C4-2B (cell line): ENCODE measurements around the gene FNDC3A.

ENCODE experiments used
- H3K27ac ChIP-seq: fragments of 450-650 bp; 2 replicates; pipeline ENCODE4 v1.5.1; 2017
- ZFX ChIP-seq: fragments of 450-650 bp; IDR thresholded peaks from 2 replicates; pipeline ENCODE4 v1.6.1; 2017
- TF ChIP-seq, protein P1 (sequence below): fragments of 450-650 bp; conservative IDR thresholded peaks from 2 replicates; pipeline ENCODE4 v1.5.1; 2017; ENCODE audit warnings: mild to moderate bottlenecking

Gene FNDC3A, protein sequence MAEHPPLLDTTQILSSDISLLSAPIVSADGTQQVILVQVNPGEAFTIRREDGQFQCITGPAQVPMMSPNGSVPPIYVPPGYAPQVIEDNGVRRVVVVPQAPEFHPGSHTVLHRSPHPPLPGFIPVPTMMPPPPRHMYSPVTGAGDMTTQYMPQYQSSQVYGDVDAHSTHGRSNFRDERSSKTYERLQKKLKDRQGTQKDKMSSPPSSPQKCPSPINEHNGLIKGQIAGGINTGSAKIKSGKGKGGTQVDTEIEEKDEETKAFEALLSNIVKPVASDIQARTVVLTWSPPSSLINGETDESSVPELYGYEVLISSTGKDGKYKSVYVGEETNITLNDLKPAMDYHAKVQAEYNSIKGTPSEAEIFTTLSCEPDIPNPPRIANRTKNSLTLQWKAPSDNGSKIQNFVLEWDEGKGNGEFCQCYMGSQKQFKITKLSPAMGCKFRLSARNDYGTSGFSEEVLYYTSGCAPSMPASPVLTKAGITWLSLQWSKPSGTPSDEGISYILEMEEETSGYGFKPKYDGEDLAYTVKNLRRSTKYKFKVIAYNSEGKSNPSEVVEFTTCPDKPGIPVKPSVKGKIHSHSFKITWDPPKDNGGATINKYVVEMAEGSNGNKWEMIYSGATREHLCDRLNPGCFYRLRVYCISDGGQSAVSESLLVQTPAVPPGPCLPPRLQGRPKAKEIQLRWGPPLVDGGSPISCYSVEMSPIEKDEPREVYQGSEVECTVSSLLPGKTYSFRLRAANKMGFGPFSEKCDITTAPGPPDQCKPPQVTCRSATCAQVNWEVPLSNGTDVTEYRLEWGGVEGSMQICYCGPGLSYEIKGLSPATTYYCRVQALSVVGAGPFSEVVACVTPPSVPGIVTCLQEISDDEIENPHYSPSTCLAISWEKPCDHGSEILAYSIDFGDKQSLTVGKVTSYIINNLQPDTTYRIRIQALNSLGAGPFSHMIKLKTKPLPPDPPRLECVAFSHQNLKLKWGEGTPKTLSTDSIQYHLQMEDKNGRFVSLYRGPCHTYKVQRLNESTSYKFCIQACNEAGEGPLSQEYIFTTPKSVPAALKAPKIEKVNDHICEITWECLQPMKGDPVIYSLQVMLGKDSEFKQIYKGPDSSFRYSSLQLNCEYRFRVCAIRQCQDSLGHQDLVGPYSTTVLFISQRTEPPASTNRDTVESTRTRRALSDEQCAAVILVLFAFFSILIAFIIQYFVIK

GRCh38 chr13:48975856-48976575 lies at the start of gene FNDC3A:
FNDC3A (plus strand) TSS chr13:48975912; CDS start chr13:49006191, 30,279 bp downstream.
- TF ChIP-seq ZFX = no peak; the same call in 1 of the 2 replicates
- TF ChIP-seq, protein P1, sequence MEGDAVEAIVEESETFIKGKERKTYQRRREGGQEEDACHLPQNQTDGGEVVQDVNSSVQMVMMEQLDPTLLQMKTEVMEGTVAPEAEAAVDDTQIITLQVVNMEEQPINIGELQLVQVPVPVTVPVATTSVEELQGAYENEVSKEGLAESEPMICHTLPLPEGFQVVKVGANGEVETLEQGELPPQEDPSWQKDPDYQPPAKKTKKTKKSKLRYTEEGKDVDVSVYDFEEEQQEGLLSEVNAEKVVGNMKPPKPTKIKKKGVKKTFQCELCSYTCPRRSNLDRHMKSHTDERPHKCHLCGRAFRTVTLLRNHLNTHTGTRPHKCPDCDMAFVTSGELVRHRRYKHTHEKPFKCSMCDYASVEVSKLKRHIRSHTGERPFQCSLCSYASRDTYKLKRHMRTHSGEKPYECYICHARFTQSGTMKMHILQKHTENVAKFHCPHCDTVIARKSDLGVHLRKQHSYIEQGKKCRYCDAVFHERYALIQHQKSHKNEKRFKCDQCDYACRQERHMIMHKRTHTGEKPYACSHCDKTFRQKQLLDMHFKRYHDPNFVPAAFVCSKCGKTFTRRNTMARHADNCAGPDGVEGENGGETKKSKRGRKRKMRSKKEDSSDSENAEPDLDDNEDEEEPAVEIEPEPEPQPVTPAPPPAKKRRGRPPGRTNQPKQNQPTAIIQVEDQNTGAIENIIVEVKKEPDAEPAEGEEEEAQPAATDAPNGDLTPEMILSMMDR = no peak; the same call in none of the 2 replicates
- H3K27ac ChIP-seq = peak within 1 kb of the TSS; percentile 93

DNA sequence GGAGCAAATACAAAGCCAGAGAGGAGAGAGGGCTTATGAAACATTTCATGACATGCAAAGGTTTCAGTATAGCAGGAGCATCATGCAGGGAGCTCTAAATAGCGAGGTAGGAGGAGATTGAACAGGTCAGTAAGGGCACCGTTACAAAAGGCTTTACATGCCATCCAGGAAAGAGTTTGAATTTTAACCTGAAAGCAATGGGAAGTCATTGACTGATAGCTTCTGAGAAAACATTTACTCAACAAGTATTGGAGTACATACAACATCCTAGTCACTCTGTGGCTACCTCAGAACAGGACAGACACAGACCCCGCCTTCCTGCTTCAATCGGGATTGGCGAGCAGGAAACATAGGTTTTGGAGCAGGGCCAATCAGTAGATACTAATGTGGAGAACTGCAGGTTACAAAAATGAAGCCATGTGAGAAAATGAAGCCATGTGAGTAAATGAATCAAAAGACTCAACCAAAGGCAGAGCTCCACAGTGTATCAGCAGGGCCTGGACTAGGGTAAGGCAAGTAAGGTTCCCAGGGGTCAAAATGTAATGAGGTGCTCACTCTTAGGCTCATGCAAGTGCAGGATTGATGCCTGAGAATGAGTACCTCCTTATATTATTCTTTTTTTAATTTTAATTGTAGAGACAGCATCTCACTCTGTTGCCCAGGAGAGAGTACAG lies 46.8 kb upstream of the FNDC3A start:
- no peak overlapping the region for H3K27ac ChIP-seq
- TF ChIP-seq, protein P1 = no peak
- TF ChIP-seq ZFX = no peak

- H3K27ac ChIP-seq = no peak overlapping the region
- no peak for TF ChIP-seq ZFX
- TF ChIP-seq, protein P1 = no peak
Observed at GRCh38 chr13:48930918-48931317, 44.8 kb upstream of the FNDC3A start.

DNA sequence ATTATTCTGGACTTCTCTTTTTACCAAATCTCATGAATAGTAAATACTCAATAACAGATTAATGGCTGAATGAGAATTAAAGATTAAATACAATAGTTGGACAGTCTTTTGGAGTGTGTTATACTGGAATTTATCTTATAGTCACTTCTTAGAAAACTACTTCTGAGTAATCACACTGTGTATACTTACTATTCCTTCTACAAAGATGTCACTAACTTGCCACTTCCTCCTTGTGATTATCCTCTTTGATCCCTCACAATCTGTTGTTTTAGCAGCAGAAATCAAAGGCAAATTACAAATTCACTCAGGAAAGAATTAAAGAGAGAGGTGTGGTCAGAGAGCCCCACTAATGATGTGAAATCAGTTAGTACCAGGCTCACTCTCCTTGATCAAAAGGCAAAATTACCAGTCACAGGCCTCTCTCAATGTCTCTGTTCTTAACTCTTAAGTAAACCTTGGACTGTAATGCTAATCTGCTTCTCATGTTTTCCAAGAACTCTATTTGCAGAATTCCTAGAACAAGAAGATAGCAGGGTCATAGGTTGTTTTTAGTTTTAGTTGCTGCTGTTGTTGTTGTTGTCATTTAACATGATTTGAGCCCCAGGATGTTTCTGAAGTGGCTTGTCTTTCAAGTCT lies 37.3 kb upstream of the FNDC3A start:
- no peak for TF ChIP-seq ZFX
- TF ChIP-seq, protein P1 = no peak

GRCh38 chr13:48939728-48940127 lies 36.0 kb upstream of the FNDC3A start:
- no peak overlapping the region for H3K27ac ChIP-seq
- TF ChIP-seq ZFX = no peak
- TF ChIP-seq, protein P1 = no peak

More for the DNA sequence above, 37.3 kb upstream of the FNDC3A start:
- H3K27ac ChIP-seq = no peak overlapping the region

DNA sequence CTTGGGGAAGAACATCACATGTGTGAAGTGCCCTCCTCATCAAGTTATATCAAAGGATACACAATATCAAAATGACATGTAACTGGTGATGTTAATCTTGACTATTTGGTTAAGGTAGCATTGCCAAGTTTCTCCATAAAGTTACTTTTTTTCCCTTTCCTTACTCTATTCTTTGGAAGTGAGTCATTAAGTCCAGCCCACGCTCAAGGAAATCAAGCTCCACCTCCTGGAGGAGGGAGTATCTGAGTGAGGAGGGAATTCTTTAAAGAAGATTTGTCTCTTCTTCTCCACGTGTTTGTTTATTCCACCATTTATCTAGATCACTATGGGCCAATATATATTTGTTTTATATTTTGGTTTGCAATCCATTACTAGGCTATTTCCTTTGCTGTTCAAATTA lies 33.6 kb upstream of the FNDC3A start:
- H3K27ac ChIP-seq = no peak overlapping the region
- TF ChIP-seq, protein P1 = no peak
- no peak for TF ChIP-seq ZFX
